GM21423 (cell line): ENCODE data around the gene ELL2.

Source experiments
- ATAC-seq: cut with Tn5 transposase; IDR thresholded peaks from one replicate; pipeline ENCODE4 v1.9.1; 2021; ENCODE audit warnings: mild to moderate bottlenecking, moderate library complexity; ENCODE audit not compliant: unreplicated experiment

The ELL2 gene

DNA sequence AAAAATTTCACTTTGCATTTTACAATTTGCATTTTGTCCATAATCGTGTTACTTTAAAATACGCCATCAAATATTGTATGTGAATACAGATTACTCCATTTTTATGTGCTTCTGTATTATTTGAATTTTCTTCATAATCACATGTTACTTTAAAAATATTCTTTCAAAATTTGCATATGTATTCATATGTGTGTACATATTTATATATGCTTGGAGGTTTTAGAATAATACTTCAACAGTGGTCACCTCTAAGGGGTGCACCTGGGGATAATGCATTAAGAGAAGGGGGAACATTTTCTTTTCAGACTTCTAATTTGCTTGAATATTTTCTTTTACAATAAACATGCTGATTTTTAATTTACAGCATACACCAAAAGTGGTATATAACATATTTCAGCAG is 21.9 kb upstream of the ELL2 start:
- ATAC-seq, result no peak

DNA sequence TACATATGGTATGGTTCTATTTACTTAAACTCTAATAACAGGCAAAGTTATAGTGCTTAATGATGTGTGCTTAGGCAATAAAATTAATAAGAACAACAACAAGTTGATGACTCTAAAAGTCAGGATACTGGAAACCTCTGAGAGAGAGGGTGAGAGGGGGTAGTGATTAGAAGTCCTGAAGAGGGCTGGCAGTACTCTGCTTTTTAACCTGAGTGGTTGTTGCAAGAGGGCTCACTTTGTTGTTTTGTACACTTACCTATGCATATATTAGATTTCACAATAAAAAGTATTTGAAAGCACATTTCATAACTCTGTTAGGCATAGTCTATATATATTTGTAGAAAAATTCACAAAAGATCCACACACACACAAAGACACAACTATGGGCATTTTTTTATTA is 21.4 kb upstream of the ELL2 start:
- no peak for ATAC-seq

DNA sequence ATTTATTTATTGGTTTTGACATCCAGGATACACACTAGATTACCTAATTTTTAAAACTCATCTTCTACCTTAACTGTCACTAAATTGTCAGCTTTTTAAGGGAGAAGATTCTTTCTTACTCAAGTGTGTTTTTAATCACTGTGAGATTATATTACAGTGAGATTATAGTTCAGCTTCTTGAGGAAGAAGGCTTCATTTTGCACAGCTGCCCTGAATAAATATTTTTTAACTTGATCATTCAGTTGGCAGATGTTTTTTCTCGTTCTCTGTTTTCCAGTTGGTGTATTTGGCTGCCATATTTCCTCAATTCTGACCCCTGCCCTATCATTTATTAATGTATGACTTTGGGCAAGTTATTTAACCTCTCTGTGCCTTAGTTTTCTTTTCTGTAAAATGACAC is 15.0 kb upstream of the ELL2 start:
- no peak for ATAC-seq

DNA sequence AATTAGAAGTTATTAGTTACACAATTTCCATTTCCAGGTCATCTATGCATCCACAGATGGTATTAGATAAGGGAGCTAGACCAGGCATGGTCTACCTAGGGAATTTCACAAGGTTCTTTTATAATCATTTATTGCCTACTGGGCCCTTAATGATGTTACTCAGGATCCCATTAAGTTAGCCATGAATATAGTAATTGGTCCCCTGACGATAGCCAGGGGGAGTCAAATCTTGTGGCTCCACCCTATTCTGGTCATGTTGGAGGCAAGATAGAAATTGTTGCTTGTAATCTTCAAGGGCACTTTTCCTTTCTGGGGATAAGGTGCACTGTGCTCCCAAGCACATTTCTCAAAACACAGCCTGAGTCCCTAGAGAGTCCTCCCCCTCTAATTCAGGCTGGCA is 14.1 kb upstream of the ELL2 start:
- no peak for ATAC-seq

DNA sequence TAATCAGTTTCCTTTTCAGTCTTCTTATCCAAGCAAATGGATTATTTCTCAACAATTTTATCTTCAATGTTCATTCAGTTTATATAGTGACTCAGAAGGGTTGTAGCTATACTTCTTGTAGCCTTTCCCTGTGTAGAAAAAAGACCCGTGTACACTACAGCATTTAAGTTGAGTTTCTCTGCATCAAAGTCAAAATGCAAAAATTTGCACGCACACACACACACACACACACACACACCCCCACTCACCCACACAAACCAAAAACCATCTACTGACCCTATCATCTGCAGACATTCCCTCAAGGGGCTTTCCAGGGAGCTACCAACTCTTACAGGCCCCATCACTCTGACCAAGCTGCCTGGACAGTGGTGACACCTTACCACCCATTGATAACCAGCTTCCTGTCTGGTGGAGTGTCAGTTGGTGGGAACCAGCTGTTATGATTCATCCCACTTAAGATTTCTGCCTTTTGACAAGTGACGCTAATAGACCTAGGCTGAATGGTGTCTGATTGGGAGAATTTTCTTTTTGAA is 12.2 kb upstream of the ELL2 start:
- ATAC-seq, result peak; percentile 95

DNA sequence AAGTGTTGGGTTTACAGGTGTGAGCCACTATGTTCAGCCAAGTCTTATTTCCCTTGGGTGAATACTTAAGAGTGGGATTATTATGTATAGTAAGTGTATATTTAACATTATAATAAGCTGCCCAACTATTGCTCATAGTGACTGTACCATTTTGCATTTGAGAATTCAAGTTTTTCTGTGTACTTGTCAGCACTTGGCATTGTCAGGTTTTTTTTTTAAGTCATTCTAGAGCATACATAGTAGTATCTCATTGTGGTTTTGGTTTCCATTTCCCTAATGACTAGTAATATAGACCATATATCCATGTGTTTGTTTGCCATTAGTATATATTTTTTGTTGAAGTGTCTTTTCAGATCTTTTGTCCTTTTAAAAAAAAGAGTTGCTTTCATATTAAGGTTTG is 10.5 kb upstream of the ELL2 start:
- no peak for ATAC-seq

DNA sequence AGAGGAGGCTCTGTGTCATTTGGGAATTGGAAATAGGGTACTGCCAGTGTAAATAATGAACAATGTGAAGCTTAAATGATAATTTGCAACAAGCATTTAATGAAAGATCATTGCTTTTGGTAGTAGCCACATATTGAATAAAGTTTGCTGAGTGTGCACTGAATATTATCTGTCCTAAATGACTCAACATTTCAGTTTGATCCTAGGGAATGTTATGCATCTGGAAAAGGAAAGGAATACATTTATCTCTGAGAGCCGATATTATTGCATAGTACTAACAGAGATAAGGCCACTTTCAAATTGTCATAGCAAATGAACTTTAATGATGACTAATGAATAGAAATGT is 8.7 kb upstream of the ELL2 start:
- no peak for ATAC-seq

DNA sequence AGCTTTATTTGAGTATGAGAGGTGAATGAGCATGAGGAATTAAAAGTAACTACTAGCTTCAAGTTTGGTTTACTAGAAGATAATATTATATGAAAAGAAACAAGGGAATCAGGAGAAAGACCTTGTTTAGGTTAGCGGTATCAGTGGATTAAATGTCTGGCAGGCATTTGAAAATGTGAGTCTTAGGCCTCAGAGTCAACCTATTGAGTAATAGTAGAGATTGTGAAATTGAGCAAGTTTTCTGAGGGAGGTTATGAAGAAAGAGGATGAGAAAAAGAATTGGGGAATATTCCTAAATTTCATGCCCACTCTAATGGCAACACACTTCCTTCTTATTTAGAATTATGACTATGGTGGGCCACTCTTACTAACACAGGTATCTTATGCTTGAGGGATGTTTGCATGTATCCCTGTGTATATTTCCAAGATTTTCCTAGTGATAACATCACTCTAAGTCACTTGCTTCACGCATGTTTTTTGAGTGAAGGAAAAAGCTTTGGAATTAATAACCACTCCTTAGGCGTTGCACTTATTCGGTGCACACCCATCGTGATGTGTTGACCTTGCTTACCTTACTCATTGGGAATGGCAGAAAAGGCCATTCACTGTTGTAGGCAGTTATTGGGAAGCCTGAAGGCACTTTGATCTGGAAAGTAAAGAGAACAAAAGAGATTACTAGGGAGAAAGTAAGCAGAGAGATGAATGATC is 8.2 kb upstream of the ELL2 start:
- no peak for ATAC-seq

DNA sequence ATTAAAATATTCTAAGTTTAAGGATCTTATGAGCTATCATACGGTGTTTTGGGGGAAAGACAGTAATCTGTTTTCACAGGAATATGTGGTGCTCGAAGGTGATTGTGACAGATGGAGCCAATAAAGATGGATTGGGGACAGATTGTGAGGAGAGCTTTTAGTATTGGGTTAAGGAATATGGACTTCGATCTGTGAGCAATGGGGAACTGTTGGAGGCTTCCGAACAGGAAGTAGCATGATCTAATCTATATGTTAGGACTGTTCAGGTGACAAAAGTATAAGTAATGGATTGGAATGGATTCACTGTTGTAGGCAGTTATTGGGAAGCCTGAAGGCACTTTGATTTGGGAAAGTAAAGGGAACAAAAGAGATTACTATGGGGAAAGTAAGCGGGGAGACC is 7.4 kb upstream of the ELL2 start:
- ATAC-seq, result no peak

DNA sequence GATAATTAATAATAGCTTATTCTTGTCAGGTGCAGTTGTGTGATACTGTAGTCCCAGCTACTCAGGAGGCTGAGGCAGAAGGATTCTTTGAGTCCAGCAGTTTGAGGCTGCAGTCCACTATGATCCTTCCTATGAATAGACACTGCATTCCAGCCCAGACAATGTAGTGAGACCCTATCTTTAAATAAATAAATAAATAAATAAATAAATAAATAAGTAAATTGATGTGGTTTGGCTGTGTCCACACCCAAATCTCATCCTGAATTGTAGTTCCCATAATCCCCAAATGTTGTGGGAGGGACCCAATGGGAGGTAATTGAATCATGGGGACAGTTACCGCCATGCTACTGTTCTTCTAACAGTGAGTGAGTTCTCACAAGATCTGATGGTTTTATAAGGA is 5.6 kb upstream of the ELL2 start:
- no peak for ATAC-seq

DNA sequence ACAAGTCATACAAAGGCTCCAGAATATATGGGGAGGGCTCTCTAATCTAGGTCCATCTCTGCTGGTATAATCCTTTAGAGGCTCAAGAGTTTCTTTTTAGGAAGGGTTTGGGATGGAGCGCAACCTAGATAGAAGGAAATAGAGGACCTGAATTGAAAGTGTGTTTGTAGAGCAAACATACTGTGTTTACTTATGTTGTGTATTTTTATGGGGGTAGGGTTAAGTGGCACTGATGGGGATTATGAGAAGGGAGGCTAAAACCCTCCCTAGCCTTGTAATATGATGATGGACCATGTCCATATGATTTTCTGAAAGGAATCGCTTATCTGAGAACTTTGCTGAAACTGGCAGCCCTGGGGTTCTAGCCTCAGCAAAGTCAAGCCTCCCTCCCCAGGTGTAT is 4.4 kb upstream of the ELL2 start:
- ATAC-seq, result no peak

DNA sequence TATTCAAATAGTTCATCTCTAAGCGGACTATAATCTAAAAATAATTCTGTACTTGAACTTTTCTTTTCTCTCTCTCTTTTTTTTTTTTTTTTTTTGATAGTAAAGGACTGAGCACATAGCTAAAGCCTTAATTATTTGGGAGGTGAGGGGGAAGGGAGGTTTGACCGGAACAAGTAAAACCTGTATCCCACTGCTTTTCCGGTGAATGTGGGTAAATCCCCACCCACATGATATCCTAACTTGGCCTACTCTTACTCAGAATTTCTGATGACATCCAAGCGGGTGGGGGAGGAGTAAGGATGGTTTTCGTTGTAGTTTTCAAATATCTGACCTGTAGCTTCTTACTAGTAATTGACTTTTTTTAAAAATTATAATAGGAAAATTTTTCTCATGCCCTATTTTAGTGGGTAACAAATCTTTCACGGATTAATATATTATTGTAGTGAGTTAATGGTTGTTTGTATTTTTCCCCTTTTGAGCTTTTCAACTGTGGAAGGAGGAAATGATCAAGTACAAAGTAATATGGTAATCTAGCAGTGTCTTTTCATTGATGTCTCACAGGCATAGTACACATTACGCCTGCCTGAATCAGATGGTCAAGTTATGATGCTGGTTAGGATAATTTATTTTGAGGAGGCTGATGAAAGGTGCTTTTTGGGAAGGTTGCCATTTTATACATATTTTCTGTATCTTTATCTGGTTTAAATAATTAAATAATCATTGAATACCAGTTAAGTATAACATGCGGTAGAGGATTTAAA is 2.2 kb upstream of the ELL2 start:
- no peak for ATAC-seq

DNA sequence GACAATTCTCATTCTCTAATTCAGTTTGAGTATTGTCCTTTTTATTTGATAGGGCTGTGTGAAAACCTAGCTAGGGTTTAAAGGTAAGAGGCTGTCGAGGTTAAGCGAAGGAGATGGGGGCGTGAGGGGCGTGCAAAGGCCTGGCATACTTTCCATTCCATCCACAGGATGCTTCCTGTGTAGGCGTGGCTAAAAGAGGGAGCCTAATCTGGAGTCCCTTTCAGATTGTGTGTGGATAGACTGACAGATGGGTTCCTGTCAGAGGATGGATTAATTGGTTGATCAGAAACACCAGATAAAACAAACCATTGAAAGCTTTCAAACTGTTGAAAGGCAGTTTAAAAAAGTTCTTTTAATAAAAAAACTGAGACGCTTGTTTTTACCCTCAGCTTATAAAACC is 1.1 kb upstream of the ELL2 start:
- ATAC-seq, result no peak

DNA sequence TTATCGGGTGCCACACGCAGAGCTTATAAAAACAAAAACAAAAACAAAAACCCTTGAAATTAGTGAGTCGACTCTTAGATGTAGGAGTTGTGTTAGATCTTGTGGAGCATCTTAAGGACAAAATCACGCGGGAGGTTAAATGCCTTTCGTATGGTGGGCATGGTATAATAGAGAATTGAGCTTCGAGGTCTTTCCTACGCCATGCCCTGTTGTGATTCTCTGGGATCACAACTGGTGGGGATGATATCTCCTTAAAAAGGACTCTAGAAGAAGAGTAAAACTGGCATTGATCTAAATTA is 773 bp upstream of the ELL2 start:
- ATAC-seq, result no peak

DNA sequence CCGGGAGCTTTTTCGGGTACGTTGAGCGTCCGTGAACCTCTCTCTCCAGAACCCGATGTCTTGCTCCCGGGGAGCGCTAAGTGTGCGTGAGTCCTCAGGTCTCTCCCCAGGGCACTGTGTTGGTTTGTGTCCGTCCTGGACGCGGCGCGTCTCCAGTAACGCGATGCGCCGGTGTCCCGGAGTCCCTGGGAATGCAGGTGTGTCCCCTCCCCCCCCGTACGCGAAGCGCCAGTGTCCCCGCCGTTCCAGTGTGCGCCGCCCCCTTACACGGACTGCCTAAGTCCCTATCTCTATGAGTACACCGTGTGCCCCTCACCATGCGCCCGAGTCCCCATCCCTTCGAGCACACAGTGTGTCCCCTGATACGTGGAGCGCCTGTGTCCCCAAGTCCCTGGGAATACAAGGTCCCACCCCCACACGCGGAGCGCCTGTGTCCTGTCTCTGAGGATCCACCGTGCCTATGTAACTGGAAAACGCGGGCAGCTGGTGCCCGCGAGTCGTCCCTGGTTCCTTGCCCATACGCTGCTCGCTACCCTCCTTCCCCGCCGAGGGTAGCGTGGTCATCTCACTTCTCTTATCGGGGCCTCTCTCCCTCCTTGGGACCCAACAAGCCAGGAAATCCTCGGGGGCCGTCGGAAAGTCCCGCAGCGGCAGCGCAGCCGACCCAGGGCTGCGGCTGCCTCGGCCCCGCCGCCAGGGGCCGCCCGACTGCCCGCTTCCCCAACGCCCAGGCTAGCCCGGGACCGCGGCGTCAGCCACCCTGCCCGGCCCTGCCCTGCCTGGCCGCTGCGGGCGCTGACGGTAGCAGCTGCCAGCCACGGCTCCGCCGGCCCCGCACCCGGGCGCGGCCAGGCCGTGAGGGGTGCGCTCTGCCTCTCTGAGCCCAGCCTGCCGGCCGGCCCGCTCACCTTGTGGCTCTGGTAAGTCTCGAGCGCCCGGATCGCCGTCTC is 709 bp downstream of the ELL2 start:
- ATAC-seq, result peak; percentile 60

DNA sequence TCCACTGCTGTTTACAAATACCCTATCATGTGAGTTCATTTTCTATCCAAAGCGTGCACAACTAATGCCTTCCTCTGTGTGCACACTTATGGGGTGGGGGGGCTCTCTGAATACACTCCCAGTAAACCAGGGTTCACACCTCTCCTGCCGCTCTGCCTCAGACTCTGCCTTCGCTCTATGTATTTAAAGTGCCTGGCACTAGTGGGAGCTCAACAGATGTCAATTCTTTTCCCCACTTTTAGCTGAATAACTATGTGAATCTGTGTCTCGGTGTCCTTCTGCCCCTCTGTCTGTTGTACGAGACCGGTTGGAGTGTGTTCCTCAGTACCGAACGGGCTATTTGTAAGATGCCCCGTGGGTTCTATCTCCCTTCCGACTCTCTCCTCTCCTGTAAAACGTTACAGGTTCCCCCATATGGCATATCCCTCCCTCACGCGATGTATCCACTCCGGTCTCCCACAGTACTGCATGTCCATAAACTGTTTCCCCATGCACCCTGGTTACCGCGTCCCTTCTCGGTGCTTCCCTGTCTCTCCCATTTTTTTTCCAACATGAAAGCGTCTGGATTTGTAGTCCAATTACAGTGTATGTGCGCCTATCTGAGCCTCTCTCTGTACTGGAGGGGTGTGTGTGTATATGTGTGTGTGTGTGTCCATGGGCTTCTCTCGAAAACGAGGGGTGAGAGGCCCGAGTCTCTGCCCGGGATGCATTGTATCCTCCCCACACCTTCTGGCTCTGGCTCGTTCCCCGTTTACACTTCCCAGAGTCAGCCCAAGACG is 1.6 kb downstream of the ELL2 start:
- ATAC-seq, result no peak

DNA sequence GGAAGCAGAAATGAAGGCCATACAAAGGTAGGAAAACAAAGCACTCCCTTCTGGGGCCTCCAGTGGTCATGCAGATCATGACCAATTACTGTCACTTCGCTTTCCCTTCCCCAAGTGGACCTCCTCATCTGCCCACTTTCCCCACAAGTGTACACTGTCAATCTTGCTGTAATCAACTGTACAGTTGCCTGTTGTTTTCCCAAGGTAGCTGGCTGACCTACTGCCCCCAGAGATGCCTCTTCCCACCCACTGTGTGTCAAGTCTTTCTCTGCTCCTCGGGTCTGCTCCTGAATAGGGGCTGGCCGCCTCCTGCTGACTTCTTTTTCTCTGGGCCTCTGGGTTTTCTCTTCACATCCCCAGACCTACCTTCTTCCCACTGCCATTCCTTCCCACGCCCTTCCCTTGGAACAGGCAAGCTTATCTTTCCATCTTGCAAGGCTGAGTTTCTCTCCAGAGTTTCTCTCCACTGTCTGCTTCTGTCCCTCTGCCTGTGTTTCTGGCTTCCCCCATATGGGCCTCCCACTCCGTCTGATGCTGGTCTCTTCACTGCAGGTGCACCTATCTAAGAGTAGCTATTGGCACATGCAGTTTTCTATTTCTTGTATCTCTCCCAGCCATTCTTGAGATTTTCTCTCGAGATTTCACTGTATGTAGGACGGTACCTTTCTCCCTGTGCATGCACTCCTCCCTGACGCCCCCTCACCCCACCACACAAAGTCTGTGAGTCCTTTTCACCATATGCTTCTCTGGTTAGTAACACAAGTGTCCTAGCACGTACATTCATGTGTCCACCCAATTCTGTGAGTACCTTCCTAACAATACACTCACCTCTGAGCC is 2.4 kb downstream of the ELL2 start:
- no peak for ATAC-seq

DNA sequence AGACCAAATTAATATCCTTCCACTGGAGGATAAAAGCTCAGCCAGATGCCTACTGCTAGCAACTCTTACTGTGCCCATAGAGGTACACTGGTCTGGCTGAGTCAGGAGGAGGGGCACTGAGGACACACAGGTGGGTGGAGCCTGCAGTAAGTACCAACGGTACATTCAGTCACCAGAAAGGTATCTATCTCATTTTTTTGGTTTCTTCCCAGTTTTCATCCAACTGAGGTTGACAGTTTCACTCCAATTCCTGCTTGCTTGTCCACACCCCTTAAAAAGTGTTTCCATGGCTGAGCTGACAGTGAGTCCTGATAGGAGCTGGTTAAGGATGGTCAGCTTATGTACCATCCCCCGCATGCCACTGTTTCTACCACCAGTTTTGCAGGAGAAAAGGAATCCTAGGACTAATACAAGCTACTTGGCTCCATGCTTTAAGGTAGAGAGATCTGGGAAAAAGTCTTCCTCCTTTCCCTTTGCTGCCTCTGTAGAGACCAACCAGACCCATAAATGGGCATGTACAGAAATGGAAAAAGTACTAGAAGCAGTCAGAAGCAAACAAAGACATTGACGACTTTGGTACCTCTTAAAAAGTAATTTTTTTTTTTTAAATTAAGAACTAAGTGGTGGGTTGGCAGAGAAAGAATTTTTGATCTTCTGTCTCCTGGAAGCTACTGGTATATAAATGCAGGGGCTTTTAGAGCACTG is 3.2 kb downstream of the ELL2 start:
- ATAC-seq, result no peak

DNA sequence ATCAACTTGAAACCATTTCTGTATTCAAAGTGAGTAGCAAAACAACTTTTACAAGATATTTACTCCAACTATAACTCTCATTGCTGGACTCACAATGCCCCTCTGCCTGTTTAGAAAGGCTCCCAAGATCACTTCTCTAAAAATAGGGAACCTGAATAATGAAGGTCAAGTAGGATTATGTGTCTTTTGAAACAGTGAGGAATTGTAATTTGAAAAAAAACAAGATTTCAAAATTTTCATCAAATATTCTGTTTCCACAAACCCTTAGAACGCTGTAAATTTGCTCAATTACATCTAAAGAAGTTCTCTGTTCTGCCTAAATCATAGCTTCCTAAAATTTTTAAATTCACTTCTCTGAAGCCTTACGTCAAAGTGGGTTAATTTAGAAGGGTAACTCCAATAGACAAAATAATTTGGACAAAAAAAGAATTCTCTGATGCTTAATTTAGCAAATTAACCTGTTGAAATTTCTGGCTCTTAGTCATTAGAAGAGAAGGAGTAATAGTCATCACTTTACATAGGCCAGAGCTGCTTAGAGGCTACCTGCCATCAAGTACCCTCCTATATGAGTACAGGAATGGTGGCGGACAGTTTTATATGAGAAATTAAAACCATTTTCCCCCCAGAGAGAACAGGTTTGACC is 4.0 kb downstream of the ELL2 start:
- ATAC-seq, result no peak
